GM12878 (cell line): Measurements from ENCODE around the gene METAP1.

Source experiments
- RCOR1 ChIP-seq: conservative IDR thresholded peaks from 2 replicates; pipeline ENCODE4 v1.6.1; 2012; ENCODE audit warnings: low read depth, low read length, improper control_type of control experiment
- TF ChIP-seq, protein P1 (sequence below): fragments of 450-650 bp; IDR thresholded peaks from 2 replicates; pipeline ENCODE4 v1.6.1; 2016; ENCODE audit warnings: mild to moderate bottlenecking, moderate library complexity, borderline replicate concordance

DNA sequence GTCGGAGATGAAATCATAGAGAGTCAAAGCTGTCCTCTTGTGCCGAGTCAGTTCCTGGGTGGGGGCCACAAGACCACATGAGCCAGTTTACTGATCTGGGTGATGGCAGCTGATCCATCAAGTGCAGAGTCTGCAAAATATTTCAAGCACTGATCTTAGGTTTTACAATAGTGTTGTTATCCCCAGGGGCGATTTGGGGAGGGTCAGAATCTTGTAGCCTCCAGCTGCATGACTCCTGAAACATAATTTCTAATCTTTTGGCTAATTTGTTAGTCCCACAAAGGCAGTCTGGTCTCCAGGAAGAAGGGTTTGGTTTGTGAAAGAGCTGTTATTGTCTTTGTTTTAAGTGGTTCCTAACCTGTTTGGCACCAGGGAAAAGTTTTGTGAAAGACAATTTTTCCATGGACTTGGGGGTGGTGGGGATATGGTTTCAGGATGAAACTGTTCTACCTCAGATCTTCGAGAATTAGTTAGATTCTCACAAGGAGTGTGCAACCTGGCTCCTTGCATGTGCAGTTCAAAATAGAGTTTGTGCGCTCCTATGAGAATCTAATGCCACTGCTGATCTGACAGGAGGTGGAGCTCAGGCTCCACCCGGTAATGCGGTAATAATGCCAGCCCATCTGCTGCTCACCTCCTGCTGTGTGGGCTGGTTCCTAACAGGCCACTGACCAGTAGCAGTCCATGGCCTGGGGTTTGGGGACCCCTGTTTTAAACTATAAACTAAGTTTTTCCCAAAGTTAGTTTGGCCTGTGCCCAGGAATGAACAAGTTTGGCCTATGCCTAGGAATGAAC, 29.2 kb downstream of the METAP1 start:
- TF ChIP-seq RCOR1: no peak
- TF ChIP-seq, protein P1, sequence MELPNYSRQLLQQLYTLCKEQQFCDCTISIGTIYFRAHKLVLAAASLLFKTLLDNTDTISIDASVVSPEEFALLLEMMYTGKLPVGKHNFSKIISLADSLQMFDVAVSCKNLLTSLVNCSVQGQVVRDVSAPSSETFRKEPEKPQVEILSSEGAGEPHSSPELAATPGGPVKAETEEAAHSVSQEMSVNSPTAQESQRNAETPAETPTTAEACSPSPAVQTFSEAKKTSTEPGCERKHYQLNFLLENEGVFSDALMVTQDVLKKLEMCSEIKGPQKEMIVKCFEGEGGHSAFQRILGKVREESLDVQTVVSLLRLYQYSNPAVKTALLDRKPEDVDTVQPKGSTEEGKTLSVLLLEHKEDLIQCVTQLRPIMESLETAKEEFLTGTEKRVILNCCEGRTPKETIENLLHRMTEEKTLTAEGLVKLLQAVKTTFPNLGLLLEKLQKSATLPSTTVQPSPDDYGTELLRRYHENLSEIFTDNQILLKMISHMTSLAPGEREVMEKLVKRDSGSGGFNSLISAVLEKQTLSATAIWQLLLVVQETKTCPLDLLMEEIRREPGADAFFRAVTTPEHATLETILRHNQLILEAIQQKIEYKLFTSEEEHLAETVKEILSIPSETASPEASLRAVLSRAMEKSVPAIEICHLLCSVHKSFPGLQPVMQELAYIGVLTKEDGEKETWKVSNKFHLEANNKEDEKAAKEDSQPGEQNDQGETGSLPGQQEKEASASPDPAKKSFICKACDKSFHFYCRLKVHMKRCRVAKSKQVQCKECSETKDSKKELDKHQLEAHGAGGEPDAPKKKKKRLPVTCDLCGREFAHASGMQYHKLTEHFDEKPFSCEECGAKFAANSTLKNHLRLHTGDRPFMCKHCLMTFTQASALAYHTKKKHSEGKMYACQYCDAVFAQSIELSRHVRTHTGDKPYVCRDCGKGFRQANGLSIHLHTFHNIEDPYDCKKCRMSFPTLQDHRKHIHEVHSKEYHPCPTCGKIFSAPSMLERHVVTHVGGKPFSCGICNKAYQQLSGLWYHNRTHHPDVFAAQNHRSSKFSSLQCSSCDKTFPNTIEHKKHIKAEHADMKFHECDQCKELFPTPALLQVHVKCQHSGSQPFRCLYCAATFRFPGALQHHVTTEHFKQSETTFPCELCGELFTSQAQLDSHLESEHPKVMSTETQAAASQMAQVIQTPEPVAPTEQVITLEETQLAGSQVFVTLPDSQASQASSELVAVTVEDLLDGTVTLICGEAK: no peak
